Right ventricle myocardium superior (tissue), 1 donor: Measurements from ENCODE around the gene CARD11. TPM values are rescaled to one million over a fixed set of nuclear protein-coding genes. Genes with fewer than 3 reads are reported as not detected.
"Not testable (repeated sequence)": the region's sequence is repeated elsewhere in the genome, so short reads cannot be mapped to it uniquely, and the experiment has no call there.

Experiments
- ATAC-seq: fragments of 200-7000 bp; cut with Tn5 transposase; one replicate; pipeline ENCODE4 v1.9.1; 2020; ENCODE audit warnings: mild to moderate bottlenecking; ENCODE audit not compliant: poor library complexity
- DNase-seq: peaks from one replicate; pipeline ENCODE4 v3.0.0-alpha.2; 2020
- intact Hi-C: fragments of 100-400 bp; cut with DNase I; formaldehyde crosslinking; loops from one replicate; pipeline ENCODE4 v1.11.2; 2022
- total RNA-seq: library from RNA; stranded (reverse); fragmentation: NEBNext Ultra II Directional; extraction: Animal tissue kit (Norgen Biotek cat#: 25700); gene quantifications from one replicate; pipeline ENCODE4 v1.2.1, GENCODE V29; 2021
- donor health status: DM: no; HTN: yes; CAD: no; lungs with severe emphysema.

CARD11 gene
- total RNA-seq, 1 donor from 2014 or later, result 0.22 TPM

- intact Hi-C loops, result no loop called here
- DNase-seq (peak; percentile 11), ATAC-seq (no peak)
Measured at GRCh38 chr7:2923886-2924574, 119.6 kb downstream of the CARD11 start.

- intact Hi-C loops, result no loop called here
- DNase-seq (peak; percentile 33), ATAC-seq (no peak)
Measured at GRCh38 chr7:2923291-2923781, 120.3 kb downstream of the CARD11 start.

GRCh38 chr7:2922866-2923265 lies 120.8 kb downstream of the CARD11 start:
- ATAC-seq (no peak), DNase-seq (peak; percentile 22)
- intact Hi-C loops, result no loop called here

GRCh38 chr7:2922348-2922691 lies 121.3 kb downstream of the CARD11 start:
- intact Hi-C loops, result no loop called here
- DNase-seq (peak; percentile 39), ATAC-seq (no peak)

GRCh38 chr7:2921653-2922347 lies 121.9 kb downstream of the CARD11 start:
- no peak for DNase-seq
- no peak for ATAC-seq
- intact Hi-C loops, result no loop called here

GRCh38 chr7:2920956-2921652 lies 122.6 kb downstream of the CARD11 start:
- no peak for DNase-seq
- intact Hi-C loops, result no loop called here
- ATAC-seq, result no peak

GRCh38 chr7:2920480-2920879 lies 123.2 kb downstream of the CARD11 start:
- intact Hi-C loops, DNase-seq, ATAC-seq: not testable (repeated sequence)

- intact Hi-C loops, result no loop called here
- DNase-seq (no peak), ATAC-seq (no peak)
Measured at GRCh38 chr7:2920041-2920440, 123.6 kb downstream of the CARD11 start.

GRCh38 chr7:2919256-2919655 lies 124.4 kb downstream of the CARD11 start:
- intact Hi-C loops, result no loop called here
- no peak for DNase-seq
- no peak for ATAC-seq

- ATAC-seq (no peak), DNase-seq (no peak)
- intact Hi-C loops, result no loop called here
Measured at GRCh38 chr7:2918406-2918805, 125.3 kb downstream of the CARD11 start.

- ATAC-seq (no peak), DNase-seq (no peak)
- intact Hi-C loops, result no loop called here
Measured at GRCh38 chr7:2915023-2915422, 128.6 kb downstream of the CARD11 start.

- no peak for DNase-seq
- no peak for ATAC-seq
- intact Hi-C loops, result no loop called here
Measured at GRCh38 chr7:2913760-2914387, 129.8 kb downstream of the CARD11 start.

- no peak for DNase-seq
- intact Hi-C loops, result no loop called here
- no peak for ATAC-seq
Measured at GRCh38 chr7:2912684-2913439, 130.8 kb downstream of the CARD11 start.

GRCh38 chr7:2911466-2911865 lies 132.2 kb downstream of the CARD11 start:
- DNase-seq, result no peak
- intact Hi-C loops, result no loop called here
- ATAC-seq, result no peak

GRCh38 chr7:2909471-2910039 lies 134.1 kb downstream of the CARD11 start:
- DNase-seq, result no peak
- intact Hi-C loops, result no loop called here
- no peak for ATAC-seq

GRCh38 chr7:2909043-2909442 lies 134.6 kb downstream of the CARD11 start:
- ATAC-seq (no peak), DNase-seq (no peak)
- intact Hi-C loops, result no loop called here

- DNase-seq (no peak), ATAC-seq (no peak)
- intact Hi-C loops, result no loop called here
Measured at GRCh38 chr7:2908103-2908683, 135.5 kb downstream of the CARD11 start.
